NCI-H2227 (cell line): Measurements from ENCODE around the gene SMIM38.
"Not testable (repeated sequence)": the region's sequence is repeated elsewhere in the genome, so short reads cannot be mapped to it uniquely, and the experiment has no call there.

Source experiments
- DNase-seq: peaks from one replicate; lab custom pipeline; 2025; ENCODE audit not compliant: unreplicated experiment; lab: John Stamatoyannopoulos, UW

SMIM38 gene

DNA sequence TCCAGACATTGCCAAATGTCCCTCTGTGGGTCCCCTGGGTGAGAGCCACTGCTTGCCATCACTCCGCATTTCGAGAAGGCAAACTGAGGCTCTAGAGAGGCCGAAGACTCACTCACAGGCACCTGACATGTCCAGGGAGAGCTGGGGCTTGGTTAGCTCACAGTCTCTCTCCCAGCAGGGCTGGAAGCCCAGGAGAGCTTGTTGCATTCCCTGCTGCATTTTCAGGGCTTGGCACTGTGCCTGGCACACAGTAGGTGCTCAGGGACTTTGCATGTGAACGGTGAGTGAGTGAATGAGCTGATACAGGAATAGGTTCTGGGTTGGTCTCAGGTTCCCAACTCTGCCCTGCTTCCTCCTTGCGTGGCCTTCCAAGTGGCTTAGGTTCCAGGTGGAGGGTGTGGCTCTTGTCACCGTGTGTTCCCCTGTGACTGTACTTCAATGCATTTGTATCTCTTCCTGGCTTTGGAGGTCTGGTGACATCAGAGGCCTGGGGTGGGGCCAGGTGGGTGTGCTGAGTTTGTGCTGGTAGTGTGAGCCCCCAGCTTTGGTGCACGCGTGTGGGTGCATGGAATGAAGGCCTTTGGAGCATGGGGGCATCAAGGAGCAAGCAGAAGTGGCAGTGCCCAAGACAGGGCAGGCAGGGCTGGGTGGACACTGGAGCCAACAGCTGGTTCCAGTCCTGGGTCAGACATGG, 18.4 kb upstream of the SMIM38 start:
- DNase-seq, result no peak

DNA sequence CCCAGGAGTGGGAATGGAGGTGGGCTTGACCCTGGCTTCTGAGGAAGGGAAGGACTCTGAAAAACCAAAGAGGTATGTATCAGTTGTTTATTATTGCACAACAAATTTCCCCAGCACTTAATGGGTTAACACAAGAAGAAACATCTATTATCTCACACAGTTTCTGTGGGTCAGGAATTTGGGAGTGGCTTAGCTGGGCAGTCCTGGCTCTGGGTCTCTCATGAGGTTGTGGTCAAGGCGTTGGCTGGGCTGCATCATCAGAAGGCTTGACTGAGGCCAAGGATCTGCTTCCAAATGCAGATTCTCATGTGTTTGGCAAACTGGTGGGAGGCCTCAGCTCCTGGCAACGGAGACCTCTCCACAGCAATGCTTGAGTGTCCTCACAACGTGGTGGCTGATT, 17.5 kb upstream of the SMIM38 start:
- no peak for DNase-seq

DNA sequence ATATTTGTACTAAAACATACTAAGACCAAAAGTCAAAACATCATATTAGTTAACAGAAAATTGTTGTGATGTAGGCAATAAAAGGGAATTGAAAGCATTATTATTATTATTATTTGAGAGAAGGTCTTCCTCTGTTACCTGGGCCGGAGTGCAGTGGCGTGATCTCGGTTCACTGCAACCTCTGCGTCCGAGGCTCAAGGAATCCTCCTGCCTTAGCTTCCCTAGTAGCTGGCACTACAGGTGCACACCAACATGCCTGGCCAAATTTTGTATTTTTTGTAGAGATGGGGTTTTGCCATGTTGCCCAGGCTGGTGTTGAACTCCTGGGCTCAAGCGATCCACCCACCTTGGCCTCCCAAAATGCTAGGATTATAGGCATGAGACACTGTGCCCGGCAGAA, 15.6 kb upstream of the SMIM38 start:
- DNase-seq, result not testable (repeated sequence)

DNA sequence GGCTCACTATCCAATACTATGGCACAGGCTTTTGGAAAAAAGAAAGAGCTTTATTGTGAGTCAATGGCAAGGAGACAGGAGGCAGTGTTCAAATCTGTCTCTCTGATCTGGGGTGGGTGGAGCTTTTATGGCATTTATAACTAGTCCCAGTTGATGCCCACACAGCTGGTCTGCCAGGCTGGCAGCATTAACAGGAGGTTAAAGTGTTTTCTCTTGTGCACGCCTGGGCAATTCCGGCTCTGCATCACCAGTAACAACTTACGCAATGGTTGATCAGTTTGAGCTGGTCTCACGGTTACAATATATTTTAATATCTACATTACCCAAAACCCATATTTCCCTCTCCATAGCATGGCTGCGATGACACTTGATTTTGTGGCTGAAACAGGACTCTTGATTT, 15.1 kb upstream of the SMIM38 start:
- no peak for DNase-seq

GRCh38 chr11:69141742-69142141, 14.0 kb upstream of the SMIM38 start:
- DNase-seq, result no peak

- no peak for DNase-seq
Measured at GRCh38 chr11:69142895-69143294, 12.8 kb upstream of the SMIM38 start.

DNA sequence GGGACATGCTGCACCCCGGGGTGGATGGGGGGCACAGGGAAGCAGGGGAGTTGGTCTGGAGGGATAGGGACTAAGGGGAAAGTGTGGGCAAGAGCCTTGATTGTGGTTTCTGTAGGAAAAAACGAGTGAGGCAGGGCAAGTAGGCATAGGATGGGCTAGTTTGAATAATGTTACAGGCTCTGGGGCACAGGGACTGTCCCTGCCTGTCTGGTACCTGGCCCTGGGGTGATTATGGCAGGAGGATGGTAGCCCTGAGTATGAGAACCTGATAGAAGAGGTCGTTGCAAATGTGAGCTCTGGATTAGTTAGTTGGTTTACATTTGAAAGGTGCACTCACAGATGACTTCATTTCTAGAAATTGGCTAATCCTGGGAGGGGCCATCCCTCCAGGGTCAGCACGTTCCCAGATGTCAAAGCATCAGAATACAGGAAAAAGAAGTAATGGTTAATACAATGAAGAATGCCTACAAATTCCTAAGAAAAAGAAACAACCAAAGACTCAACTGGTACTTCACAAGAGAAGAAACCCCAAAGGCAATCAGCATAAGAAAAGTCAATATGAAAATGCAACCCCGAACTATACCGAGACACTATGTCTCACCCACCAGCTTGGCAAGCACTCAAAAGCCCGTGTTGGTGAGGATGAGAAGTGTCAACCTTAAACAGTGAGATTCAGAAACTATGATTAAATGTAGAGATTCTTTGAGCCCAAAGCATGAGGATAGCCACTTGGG, 11.3 kb upstream of the SMIM38 start:
- no peak for DNase-seq

DNA sequence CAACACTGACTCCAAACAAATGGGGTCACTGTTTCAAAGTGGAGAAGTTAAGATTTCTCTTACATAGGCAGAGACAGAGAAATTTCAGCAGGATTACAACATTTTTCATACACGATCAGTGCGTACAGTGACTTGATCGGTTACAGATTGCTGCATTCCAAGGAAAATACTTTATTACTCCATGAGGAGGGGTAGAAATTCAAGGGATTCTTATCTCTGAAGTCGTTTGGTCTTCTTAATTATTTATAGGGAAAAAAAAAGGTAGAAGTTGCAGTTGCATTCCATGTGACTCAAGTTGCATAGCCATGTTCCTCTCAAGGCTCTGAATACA, 10.7 kb upstream of the SMIM38 start:
- no peak for DNase-seq

DNA sequence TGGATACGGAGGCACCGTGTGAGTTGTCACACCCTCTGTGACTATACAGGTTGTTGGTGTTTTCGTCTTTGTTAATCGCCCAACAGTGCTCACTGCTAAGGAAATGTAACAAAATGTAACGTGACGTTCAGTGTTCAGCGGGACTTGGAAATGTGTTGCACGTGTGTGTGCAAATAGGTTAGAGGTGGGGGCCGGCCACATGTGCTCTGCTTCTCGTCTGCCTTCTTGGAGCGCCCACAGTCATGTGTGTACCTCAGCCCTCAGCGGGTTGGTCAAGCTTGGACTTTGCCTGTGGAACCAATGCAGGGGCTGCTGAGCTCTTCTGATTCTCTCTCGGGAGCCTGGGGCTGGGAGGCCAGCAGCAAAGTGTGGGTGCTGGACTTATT, 7.4 kb upstream of the SMIM38 start:
- DNase-seq, result no peak

GRCh38 chr11:69148806-69149205, 6.9 kb upstream of the SMIM38 start:
- no peak for DNase-seq

DNA sequence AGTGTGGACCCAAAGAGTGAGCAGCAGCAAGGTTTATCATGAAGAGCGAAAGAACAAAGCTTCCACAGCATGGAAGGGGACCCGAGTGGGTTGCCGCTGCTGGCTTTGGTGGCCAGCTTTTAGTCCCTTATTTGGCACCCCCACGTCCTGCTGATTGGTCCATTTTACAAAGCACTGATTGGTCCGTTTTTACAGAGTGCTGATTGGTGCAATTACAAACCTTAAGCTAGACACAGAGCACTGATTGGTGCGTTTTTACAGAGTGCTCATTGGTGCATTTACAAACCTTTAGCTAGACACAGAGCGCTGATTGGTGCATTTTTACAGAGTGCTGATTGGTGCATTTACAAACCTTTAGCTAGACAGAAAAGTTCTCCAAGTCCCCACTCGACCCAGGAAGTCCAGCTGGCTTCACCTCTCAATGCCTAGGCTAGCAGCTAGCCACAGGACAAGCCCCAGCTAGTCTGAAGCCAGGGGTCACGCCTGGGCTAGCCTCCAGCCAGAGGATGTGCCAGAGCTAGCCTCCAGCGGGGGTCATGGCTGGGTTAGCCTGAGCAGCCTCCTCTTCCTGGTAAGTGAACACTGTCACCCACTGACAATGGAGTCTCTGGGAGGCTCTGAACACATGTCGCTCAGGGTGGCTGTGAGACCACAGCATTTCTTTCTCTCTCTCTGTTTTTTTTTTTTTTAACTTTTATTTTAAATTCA, 6.2 kb upstream of the SMIM38 start:
- DNase-seq, result not testable (repeated sequence)

DNA sequence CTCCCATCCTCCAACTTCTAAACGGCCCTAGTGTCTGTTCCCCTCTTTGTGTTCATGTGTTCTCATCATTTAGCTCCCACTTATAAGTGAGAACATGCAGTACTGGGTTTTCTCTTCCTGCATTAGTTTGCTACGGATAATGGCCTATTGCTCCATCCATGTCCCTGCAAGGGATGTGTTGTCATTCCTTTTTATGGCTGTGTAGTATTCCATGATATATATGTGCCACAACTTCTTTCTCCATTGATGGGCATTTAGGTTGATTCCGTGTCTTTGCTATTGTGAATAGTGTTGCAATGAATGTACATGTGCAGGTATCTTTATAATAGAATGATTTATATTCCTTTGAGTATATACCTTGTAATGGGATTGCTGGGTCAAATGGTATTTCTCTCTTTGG, 5.6 kb upstream of the SMIM38 start:
- DNase-seq, result no peak

GRCh38 chr11:69151836-69152235, 3.9 kb upstream of the SMIM38 start:
- no peak for DNase-seq

DNA sequence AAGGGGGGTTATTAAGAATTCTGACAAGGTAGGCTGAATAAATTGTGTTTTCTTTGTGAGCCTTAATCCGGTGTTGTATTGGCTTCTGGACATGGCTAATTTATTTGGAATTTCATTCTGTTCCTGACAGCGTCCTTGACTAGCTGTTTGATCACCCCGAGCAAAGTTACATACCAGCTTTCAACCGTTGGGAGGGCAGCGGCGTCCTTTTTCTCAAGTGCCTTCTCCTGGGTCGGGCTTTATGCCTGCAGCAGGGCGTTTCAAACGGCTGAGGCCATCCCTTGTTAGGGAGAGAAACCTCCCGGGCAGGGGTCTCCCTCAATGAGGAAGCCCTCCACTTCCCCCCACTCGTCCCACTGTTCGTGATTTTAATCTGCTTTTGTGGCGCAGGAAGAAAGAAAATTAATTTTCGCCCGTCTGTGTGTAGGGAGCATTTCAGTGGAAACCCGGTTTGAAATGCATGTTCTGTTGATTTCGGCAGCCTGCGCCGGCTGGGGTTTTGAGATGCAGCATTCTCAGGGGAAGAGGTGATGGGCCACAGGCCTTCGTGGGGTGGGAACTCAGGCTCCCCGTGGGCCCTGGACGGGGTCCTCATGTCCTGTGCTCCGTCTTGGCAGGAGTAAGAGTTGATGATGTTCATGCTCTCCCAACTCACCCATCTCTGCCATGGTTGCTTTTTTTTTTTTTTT, 2.9 kb upstream of the SMIM38 start:
- DNase-seq, result no peak

GRCh38 chr11:69153661-69154060, 2.1 kb upstream of the SMIM38 start:
- no peak for DNase-seq

- DNase-seq, result no peak
Measured at GRCh38 chr11:69154211-69154913, 1.4 kb upstream of the SMIM38 start.

DNA sequence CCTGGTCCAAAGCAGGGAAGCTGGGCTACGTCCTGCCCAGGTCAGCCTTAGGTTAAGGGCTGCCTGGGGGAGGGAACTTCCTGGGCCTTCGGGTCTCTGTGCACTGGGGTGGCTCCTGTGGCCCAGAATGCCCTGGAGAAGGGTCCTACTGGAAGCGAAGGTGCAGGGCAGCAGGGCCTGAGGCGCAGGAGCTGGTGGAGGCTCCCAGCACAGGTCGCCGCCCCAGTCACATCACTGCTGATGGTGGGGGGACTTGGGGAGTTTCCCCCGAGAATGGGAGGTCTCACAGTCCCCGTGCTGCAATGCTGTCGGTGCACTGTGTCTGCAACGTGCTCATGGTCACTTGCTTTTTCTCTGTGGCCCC, 815 bp upstream of the SMIM38 start:
- DNase-seq, result no peak

- DNase-seq, result no peak
Measured at GRCh38 chr11:69156235-69156639, 502 bp downstream of the SMIM38 start.

DNA sequence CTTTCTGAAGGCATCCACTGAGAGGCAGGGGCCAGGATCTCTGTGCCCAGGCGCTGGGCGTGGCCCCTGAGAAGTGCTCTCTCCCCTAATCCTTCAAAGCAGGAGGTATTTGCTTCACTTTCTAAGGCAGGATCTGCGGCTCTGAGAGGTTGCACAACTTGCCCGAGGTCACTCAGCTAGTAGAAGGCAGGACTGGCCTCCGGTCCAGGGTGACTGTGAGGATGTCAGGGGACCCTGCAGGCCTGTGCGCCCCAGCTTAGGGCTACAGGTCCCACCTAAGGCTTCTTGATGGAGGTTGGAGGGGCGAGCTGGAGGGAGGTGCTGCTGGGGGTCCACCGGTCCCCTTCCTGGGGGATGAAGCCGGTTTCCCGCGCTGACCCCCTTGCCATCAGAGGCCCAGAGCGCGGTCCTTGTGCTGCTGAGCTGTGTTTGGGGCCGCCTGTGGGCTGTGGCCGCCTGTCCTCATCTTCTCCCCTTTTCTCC, 979 bp downstream of the SMIM38 start:
- DNase-seq, result no peak

GRCh38 chr11:69157156-69157821, 1.6 kb downstream of the SMIM38 start:
- peak; percentile 77 for DNase-seq
